ENCODE data around the gene GSTT2B.
"Not testable (repeated sequence)": the region's sequence is repeated elsewhere in the genome, so short reads cannot be mapped to it uniquely, and the experiment has no call there.

The GSTT2B gene

DNA sequence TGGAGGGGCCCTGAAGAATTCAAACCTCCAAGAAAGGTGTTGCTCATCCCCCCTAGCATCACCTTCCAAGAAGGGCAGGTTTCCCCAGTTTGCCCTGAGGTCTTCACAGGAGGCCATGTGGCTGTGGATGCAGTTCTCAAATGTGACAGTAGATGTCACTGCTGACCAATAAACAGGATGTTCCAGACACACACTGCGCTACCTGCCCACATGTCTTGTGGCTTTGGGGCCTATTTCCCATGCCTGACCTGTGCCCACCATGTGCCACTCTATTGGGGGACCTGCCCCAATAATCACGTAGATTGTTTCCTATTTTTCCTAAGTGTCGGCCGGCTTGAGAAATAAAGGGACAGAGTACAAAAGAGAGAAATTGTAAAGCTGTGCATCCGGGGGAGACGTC lies 23.4 kb upstream of the GSTT2B start:
- DNase-seq, result no peak

DNA sequence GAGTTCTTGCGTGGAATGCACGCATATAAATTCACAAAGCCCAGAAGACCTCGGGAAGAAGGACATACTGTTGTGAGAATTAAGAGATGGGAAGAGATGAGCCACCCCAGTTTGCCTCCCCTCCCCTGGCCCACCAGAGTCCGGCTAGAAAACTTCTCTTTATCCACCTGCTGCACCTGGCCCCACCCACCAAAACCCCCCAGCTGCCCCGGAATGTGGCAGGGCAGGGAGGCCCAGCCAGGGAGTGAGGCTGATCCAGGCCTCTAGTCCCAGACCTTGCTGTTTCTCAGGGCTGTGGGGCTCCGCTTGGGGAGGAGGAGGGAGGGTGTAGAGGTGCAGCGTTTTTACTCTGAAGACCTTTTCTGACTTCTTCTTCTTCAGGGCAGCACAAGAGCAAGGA lies 19.6 kb upstream of the GSTT2B start:
- not testable (repeated sequence) for DNase-seq

DNA sequence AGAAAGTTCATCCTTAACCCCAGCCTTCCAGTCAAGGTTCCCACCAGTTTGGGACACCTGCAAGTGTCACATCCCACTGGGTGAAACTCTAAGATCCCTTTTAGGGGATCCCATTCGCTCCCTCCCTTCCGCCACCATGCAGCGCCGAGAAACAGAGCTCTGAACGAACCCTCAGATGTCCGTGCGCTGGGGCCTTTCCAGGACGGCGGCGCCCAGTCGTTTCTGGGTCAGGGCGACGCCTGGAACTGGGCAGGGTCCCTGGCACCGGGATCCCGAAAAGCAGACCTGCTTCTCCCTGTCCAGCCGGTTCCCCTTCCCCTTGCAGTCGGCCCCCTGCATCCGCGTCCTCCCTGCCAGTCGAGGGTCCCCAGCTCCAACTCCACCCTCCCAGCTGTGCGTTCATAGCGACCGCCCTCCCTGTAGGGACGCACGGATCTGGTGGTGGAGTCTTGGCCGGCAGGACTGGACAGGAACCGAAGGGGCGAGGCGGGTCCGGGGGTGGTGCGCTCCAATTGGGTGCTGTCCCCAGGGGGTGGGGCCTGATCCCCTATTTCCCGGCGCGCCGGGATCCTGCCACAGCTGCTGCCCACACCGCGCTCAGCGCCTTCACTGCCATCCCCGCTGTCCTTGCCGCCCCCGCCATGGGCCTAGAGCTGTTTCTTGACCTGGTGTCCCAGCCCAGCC lies 18.7 kb upstream of the GSTT2B start, which contains the start of gene GSTT2:
TSS of gene GSTT2 (plus strand) at position 578 of the 684 bp plus-strand sequence.
- DNase-seq, result not testable (repeated sequence)

DNA sequence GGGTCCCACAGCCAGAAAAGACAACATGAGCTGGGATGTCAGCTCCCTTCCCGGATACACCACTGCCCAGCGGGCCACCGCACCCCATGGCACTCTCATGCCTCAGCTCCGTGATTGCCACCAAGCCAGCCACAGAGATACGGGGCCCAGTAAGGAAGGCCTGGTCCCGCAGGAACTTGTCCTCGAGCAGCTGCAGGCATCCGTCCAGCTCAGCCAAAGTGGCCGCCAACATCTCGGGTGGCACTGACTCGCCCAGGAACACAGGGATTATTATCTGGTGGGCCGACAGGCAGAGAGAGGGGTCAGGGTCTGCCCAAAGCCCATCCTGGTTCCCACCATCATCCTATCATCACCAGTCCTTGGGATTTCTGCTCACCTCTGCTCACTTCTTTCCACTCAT lies 16.3 kb upstream of the GSTT2B start:
- DNase-seq, result not testable (repeated sequence)

DNA sequence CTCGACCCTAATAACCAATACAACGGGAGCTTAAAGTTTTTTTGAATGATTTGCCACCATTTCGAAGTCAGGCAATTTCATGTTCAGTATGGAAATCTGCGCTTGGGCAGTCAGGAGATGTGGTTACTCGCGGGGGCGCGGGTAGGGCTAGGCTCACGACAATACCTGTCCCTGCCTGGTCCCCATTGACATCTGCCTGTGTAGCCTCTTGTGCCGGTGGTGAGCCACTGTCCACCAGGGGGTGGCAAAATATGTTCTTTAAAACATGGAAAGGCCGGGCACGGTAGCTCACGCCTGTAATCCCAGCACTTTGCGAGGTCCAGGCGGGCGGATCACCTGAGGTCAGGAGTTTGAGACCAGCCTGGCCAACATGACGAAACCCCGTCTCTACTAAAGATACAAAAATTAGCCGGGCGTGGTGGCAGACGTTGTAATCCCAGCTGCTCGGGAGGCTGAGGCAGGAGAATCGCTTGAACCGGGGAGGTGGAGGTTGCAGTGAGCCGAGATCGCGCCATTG lies 13.9 kb upstream of the GSTT2B start:
- DNase-seq, result not testable (repeated sequence)

DNA sequence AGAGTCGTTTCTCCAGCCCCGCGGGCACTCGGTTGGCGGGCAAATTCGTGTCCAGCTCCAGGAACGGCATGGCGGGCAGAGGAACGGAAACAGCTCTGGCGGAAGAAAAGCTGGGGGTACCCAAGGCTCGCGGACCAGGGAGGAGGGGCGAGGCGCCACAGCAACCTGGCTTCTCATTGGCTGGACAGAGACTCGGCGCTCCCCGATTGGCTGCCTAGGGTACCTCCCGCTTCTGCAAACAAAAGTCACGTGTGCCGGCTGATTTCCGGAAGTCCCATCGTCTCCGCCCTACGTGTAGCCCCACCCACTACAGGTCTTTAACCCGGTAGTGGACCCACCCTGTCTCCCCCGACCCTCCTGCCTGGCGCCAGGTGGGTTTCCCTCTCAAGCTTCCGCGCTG lies 13.3 kb upstream of the GSTT2B start, which contains the start of gene DDT:
TSS of gene DDT (minus strand) at position 97 of the 400 bp plus-strand sequence. CDS start at position 70, 27 bp downstream.
- not testable (repeated sequence) for DNase-seq

DNA sequence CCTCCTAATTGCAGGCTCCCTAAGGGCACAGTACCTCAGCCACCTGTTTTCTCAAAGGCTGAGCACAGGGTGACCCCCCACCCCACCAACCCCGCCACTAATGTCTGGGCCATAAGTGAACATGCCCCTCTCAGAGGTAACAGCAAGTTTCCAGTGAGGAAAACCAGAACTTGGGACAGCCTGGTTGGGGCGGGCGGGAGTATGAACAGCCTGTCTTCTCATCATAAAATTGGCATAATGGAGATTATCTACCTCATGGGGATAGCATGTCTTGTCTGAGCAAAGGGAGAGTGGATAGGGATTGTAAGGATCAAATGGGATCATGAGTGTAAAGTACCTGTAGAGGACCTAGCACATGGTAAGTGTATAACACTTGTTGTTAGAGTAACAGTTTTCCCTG lies 10.9 kb upstream of the GSTT2B start:
- DNase-seq, result not testable (repeated sequence)

DNA sequence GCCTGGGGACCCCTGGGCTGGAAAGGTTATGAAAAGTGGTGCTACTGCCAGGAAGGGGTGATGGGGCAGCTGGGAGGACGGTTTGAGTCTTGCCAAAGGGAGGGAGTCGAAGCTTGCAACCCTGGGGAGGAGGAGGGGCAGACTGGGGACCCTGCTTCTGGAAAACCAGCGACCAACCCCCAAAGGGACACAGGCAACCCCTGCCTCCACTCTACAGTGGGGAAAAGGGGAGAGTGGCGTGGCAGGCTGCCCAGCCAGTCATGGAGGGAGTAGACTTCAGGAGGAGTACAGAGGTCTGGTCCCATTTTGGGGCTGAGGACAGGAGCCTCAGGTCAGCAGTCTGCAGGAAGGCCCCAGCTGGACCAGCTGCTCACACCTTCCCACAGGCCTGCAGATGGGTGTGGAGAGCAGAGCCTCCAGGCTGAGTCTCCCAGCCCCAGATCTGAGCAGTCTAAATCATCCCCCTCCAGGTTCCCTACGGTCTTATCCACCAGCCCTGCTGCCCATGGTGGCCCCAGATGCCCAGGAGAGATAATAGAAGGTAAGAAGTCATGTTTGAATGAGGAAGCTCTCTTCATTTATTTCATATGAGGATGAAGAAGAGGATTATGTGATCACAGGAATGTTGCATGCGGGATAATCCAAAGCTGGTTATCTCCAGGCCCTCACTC lies 10.0 kb upstream of the GSTT2B start:
- no peak for DNase-seq

DNA sequence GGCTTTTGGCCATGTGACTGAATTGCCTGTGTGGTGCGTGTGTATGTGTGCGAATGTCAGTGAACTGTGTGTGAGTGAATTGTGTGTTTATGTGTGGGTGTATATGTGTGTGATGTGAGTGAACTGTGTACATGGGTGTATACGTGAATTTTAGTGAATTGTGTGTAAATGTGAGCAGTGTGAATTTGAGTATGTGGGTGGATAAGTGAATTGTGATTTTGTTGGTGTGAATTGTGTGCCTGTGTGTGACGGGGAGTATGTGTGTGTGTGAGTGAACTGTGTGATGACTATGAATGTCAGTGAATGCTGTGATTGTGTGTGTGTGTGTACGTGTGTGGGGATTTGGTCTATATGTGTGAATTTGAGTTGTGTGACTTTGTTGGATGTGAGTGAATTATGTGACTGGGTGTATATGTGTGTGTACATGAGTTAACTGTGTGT lies 9.2 kb upstream of the GSTT2B start:
- no peak for DNase-seq

DNA sequence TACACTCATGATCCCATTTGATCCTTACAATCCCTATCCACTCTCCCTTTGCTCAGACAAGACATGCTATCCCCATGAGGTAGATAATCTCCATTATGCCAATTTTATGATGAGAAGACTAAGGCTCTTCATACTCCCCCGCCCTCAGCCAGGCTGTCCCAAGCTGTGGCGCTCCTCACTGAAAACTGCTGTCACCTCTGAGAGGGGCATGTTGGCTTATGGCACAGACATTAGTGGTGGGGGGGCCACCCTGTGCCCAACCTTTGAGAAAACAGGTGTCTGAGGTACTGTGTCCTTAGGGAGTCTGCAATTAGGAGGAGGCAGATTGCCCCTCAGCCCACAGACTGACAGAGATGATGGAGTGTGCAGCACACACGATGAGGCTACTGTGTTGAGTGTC lies 8.1 kb upstream of the GSTT2B start:
- DNase-seq, result no peak

DNA sequence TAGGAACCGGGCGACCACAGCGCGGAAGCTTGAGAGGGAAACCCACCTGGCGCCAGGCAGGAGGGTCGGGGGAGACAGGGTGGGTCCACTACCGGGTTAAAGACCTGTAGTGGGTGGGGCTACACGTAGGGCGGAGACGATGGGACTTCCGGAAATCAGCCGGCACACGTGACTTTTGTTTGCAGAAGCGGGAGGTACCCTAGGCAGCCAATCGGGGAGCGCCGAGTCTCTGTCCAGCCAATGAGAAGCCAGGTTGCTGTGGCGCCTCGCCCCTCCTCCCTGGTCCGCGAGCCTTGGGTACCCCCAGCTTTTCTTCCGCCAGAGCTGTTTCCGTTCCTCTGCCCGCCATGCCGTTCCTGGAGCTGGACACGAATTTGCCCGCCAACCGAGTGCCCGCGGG lies 5.6 kb upstream of the GSTT2B start, which contains the start of gene DDTL:
TSS of gene DDTL (plus strand) at position 321 of the 400 bp plus-strand sequence. CDS start at position 348, 27 bp downstream.
- not testable (repeated sequence) for DNase-seq

DNA sequence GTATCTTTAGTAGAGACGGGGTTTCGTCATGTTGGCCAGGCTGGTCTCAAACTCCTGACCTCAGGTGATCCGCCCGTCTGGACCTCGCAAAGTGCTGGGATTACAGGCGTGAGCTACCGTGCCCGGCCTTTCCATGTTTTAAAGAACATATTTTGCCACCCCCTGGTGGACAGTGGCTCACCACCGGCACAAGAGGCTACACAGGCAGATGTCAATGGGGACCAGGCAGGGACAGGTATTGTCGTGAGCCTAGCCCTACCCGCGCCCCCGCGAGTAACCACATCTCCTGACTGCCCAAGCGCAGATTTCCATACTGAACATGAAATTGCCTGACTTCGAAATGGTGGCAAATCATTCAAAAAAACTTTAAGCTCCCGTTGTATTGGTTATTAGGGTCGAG lies 5.1 kb upstream of the GSTT2B start:
- not testable (repeated sequence) for DNase-seq

DNA sequence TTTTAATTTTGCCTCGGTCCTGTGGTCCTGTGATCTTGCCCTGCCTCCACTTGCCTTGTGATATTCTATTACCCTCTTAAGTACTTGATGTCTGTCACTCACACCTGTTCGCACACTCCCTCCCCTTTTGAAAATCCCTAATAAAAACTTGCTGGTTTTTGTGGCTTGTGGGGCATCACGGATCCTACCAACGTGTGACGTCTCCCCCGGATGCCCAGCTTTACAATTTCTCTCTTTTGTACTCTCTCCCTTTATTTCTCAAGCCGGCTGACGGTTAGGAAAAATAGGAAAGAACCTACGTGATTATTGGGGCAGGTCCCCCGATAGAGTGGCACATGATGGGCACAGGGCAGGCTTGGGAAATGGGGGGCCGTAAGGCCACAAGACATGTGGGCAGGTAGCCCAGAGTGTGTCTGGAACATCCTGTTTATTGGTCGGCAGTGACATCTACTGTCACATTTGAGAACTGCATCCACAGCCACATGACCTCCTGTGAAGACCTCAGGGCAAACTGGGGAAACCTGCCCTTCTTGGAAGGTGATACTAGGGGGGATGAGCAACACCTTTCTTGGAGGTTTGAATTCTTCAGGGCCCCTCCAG lies 4.6 kb downstream of the GSTT2B start:
- peak; percentile 68 for DNase-seq

DNA sequence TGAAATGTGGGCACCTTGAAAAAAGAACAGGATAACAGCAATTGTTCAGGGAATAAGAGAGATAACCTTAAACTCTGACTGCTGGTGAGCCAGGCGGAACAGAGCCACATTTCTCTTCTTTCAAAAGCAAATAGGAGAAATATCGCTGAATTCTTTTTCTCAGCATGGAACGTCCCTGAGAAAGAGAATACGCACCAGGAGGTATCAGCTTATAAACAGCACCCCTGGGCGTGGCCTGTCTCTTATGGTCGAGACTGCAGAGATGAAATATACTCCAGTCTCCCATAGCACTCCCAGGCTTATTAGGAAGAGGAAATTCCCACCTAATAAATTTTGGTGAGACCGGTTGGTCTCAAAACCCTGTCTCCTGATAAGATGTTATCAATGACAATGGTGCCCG lies 5.1 kb downstream of the GSTT2B start:
- DNase-seq, result not testable (repeated sequence)

DNA sequence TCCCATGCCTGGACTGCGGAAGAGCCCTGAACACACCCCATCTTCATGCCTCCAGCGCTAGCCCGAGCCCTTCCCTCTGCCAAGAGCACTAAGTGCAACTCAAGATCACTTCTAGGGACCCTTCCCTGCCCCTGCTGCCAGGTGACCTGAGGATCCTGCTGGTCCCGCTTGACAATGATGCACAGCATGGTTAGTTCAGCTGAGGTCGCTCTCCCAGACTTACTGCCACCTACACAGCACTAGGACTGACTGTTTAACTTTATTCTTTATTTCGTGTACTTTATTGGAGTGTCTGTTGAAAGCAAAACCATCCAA lies 6.0 kb downstream of the GSTT2B start:
- DNase-seq, result not testable (repeated sequence)

DNA sequence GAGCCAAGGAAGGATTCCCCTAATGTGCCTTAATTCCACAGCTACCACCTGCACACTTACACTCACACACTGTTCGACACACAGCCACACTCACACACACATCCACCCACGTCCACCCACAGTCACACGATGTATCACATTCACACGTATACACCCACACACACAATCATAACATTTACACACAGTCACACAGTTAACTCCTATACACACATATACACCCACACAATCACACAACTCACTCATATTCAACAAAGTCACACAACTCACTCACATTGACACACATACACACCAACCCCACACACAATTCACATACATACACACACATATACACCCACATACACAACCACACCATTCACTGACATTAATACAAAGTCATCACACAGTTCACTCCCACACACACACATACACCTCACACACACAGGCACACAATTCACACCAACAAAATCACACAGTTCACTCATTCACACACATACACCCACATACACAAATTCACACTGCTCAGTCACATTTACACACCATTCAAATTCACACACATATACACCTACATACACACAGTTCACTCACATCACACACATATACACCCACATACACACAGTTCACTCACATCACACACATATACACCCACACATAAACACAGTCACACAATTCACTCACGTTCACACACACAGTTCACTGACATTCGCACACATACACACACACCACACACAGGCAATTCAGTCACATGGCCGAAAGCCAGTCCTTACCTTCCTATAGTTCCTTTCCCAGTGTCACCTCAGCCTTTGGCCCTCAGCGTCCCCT lies 6.6 kb downstream of the GSTT2B start:
- not testable (repeated sequence) for DNase-seq

DNA sequence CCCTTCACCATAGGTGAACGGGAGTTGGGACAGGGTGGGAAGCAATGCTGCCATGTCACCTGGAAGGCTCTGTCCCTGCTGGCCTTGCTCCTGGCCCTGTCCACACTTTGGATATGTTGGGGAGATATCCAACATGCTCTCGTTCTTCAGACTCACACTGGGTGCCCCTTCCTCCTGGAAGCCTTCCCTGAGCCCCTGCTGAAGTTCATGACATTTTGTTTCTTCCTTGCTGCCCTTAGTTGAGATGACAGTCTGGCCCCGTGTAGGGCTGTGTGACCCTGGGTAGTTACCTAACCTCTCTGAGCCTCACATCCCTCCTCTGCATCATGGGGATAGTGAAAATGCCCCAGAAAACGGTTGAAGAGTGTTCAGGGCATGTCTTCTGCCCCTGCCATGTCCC lies 7.5 kb downstream of the GSTT2B start:
- not testable (repeated sequence) for DNase-seq

DNA sequence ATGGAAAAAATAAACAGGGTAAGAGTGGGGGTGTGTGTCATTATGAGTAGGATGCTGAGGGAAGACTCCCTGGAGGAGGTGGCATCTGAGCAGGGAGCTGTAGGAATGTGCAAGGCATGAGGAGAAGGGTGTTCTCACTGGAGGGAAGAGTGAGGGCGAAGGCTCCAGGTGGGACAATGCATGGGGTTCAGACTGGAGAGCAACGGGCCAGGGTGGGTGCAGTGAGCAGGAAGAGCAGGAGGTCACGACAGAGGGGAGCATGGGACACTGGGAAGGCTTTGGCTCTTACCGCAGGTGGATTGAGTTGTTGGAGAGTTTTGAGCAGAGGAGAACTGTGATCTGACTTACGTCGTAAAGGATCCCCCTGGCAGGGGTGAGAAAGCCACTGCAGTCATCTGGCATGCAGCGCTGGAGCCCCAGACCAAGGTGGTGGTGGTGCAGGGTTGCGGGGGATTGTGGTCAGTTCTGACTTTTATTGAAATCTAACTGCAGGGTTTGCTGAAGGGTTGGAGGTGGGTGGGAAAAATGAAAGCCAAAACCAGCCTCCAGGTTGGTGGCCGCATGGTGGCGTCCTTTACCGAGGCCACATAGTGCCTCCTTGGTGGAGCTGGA lies 8.1 kb downstream of the GSTT2B start:
- not testable (repeated sequence) for DNase-seq

DNA sequence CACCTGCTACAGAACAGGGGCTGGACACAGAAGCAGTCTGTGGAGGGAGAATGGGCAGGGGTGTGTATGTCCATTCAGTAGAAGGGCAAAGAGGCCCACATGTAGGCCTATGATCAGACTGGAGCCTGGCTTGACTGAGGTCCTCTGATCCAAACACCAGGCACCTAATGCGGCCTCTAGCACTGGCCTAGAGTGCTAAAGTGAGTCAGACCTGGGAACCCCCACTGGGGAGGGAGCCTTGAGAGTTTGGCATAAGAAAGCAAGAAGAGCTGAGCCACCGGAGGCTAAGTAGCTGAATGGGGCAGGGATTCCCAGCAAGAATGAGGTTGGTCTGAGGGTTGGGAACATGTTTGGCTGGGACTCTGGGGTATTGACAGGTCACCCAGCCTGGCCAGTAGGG lies 9.6 kb downstream of the GSTT2B start:
- not testable (repeated sequence) for DNase-seq

DNA sequence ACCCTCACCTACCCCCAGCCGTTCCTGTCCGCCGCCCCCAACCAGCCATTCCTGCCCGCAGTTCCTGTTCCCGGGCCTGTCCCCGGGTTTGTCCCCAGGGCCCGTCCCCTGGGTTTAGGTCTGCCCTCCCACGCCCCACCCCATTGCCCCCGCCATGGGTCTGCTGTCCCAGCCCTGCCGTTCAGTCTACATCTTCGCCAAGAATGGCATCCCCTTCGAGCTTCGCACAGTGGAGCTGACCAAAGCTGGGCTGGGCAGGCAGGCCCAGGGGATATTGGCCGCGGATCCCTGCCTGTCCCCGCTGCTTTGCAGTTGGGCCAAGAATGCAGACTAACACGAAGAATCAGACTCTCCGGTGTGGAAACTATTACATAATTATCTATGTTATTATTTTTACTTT lies 11.2 kb downstream of the GSTT2B start:
- DNase-seq, result not testable (repeated sequence)

DNA sequence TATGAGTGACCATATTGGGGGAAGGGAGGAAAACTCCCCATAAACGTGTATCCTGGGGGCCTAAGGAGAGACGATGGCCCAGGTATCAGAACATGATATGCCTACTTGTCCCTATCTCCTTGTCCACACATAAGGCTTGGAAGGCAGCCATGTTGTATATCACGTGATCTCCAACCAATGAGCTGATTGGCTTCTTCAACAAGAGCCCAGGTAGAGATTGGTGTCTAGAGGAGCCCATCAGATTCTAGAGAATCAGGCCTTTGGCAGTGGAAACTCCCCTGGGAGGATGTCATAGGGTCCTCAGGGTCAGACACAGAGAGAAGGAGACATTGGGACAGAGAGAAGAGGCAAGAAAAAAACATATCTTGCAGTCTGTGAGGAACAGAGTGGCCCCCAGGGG lies 13.6 kb downstream of the GSTT2B start:
- not testable (repeated sequence) for DNase-seq

DNA sequence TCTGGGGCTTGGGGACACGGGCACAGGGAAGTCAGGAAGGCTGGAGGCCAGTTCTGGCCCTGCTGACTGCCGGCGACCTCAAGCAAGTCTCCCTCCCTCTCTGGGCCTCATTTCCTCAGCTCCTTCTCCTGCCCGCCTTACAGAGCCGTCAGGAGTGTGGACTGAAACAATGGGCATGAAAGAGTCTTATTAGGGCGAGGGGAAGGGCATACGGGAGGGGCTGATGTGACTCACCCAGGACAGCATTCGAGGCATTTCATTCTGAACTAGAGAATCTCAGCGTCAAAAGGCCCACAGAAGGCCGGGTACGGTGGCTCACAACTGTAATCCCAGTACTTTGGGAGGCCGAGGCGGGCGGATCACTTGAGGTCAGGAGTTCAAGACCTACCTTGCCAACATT lies 20.8 kb downstream of the GSTT2B start:
- not testable (repeated sequence) for DNase-seq
